ENCODE measurements around the gene ATP9B. TPM values are rescaled to one million over a fixed set of nuclear protein-coding genes. Genes with fewer than 3 reads are reported as not detected.

The ATP9B gene
- total RNA-seq, 1 donor from 2014 or later: 15.8 TPM

- Mint-ChIP-seq H3K27me3 (ENCODE audit: low read depth) (no peaks in the 10 kb centered on the region), H3K36me3 (ENCODE audit: low read depth) (peaks cover 7% of the 10 kb centered on the region), H3K4me1 (ENCODE audit: low read depth) (no peaks in the 10 kb centered on the region), H3K9me3 (ENCODE audit: low read depth) (no peaks in the 10 kb centered on the region), H3K4me3 (ENCODE audit: unreplicated experiment) (no peak overlapping the region), H3K27ac (ENCODE audit: unreplicated experiment) (no peak overlapping the region)
- DNase-seq (ENCODE audit: low spot score): no peak
- TF ChIP-seq CTCF (IDR thresholded peaks at IDR 0.05): no peak
Measured at GRCh38 chr18:79290876-79291275, 221.7 kb downstream of the ATP9B start.

- H3K4me1 Mint-ChIP-seq (ENCODE audit: low read depth): no peaks in the 10 kb centered on the region
Measured at GRCh38 chr18:79294235-79294634, 225.0 kb downstream of the ATP9B start.

GRCh38 chr18:79299272-79299671 is 230.1 kb downstream of the ATP9B start:
- Mint-ChIP-seq H3K36me3 (ENCODE audit: low read depth) (peaks cover 2% of the 10 kb centered on the region), H3K9me3 (ENCODE audit: low read depth) (no peaks in the 10 kb centered on the region), H3K27ac (ENCODE audit: unreplicated experiment) (no peak overlapping the region), H3K4me3 (ENCODE audit: unreplicated experiment) (no peak overlapping the region), H3K27me3 (ENCODE audit: low read depth) (no peaks in the 10 kb centered on the region), H3K4me1 (ENCODE audit: low read depth) (no peaks in the 10 kb centered on the region)
- DNase-seq (ENCODE audit: low spot score): no peak
- TF ChIP-seq CTCF (IDR thresholded peaks at IDR 0.05): no peak

More at GRCh38 chr18:79294235-79294634, 225.0 kb downstream of the ATP9B start:
- DNase-seq (ENCODE audit: low spot score): no peak
- Mint-ChIP-seq H3K27ac (ENCODE audit: unreplicated experiment) (no peak overlapping the region), H3K4me3 (ENCODE audit: unreplicated experiment) (no peak overlapping the region), H3K9me3 (ENCODE audit: low read depth) (no peaks in the 10 kb centered on the region), H3K27me3 (ENCODE audit: low read depth) (no peaks in the 10 kb centered on the region), H3K36me3 (ENCODE audit: low read depth) (peaks cover 7% of the 10 kb centered on the region)
- no peak for TF ChIP-seq CTCF (IDR thresholded peaks at IDR 0.05)

GRCh38 chr18:79299711-79300110 is 230.5 kb downstream of the ATP9B start:
- H3K4me1 Mint-ChIP-seq (ENCODE audit: low read depth): no peaks in the 10 kb centered on the region
- H3K4me3 Mint-ChIP-seq (ENCODE audit: unreplicated experiment): no peak overlapping the region
- no peak overlapping the region for H3K27ac Mint-ChIP-seq (ENCODE audit: unreplicated experiment)
- DNase-seq (ENCODE audit: low spot score): no peak
- TF ChIP-seq CTCF (IDR thresholded peaks at IDR 0.05): no peak
- no peaks in the 10 kb centered on the region for H3K27me3 Mint-ChIP-seq (ENCODE audit: low read depth)
- H3K36me3 Mint-ChIP-seq (ENCODE audit: low read depth): peaks cover 2% of the 10 kb centered on the region
- no peaks in the 10 kb centered on the region for H3K9me3 Mint-ChIP-seq (ENCODE audit: low read depth)

- Mint-ChIP-seq H3K27me3 (ENCODE audit: low read depth) (no peaks in the 10 kb centered on the region), H3K4me3 (ENCODE audit: unreplicated experiment) (no peak overlapping the region), H3K27ac (ENCODE audit: unreplicated experiment) (no peak overlapping the region), H3K36me3 (ENCODE audit: low read depth) (peaks cover 2% of the 10 kb centered on the region), H3K9me3 (ENCODE audit: low read depth) (no peaks in the 10 kb centered on the region), H3K4me1 (ENCODE audit: low read depth) (no peaks in the 10 kb centered on the region)
- DNase-seq (ENCODE audit: low spot score): no peak
- no peak for TF ChIP-seq CTCF (IDR thresholded peaks at IDR 0.05)
Measured at GRCh38 chr18:79300413-79300812, 231.2 kb downstream of the ATP9B start.

Data from chondrocyte (in vitro differentiated cells).